Activated naive CD4-positive, alpha-beta T cell treated with anti-CD3 and anti-CD28 coated beads, Interleukin-2, amount 50 U/mL, for 24 hours (primary cell): ENCODE results near the gene OPA3.
A peak's percentile ranks its signal among the peaks of the same experiment; 100 is the strongest.

Experiments used
- H3K27ac Mint-ChIP-seq: one replicate; pipeline ENCODE4 v1.8.0; 2021; ENCODE audit warnings: mild to moderate bottlenecking, mixed read lengths
- H3K27me3 Mint-ChIP-seq: one replicate; pipeline ENCODE4 v1.8.0; 2021; ENCODE audit warnings: mixed read lengths
- H3K36me3 Mint-ChIP-seq: one replicate; pipeline ENCODE4 v1.8.0; 2021; ENCODE audit warnings: mixed read lengths
- H3K4me1 Mint-ChIP-seq: one replicate; pipeline ENCODE4 v1.8.0; 2021; ENCODE audit warnings: mixed read lengths
- H3K4me3 Mint-ChIP-seq: one replicate; pipeline ENCODE4 v1.8.0; 2021; ENCODE audit warnings: mild to moderate bottlenecking, mixed read lengths
- H3K9me3 Mint-ChIP-seq: one replicate; pipeline ENCODE4 v1.8.0; 2021; ENCODE audit warnings: mixed read lengths

OPA3 gene

DNA sequence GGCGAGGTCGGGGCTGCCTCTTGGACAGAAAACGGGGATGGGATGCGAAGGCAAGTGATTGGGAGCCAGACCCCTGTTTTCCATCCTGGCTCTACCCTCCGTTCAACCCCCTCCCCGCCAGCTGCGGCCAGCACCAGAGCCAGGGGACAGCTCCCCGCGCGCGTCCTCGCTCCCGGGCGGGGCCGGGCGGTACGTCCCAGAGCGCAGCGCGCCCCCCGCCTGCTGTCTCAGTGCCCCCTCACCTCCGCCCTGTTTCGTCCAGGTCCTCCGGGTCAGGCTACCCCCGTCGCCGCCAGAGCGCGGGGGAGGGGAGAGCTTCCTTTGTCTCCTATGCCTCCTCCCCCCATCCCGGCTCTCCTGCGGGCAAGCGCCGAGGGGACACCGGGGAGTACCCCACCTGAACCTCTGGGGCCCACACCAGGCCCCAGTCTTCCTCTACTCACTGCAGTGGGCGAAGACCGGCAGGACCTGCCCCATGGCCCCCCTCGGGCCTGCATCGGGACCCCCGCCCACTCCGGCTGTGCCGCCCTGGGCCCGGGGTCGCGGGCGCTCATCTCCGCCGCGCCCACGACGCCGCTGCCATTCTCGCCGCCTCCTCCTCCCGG lies 88.2 kb downstream of the OPA3 start:
- Mint-ChIP-seq H3K27me3 (peaks cover 16% of the 10 kb centered on the region), H3K36me3 (no peaks in the 10 kb centered on the region), H3K9me3 (no peaks in the 10 kb centered on the region), H3K27ac (no peak overlapping the region), H3K4me3 (peak overlapping the region; percentile 66), H3K4me1 (peaks cover 47% of the 10 kb centered on the region)

DNA sequence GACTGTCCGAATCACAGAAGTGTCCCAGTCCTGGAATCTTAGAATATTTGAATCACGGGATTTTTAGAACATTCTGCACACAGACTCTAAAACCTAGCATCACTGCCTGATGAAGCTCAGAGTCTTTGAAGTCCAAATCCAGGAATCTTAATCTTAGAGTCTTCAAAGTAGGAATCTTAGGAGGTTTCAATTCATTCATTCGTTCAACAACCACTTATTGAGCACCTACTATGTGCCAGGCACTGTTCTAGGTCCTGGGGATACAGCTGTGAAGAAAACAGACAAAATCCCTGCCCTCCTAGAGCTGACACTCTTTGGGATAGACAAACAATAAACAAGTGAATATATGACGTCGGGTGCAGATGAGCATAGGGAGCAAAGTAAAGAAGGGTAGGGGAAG lies 89.4 kb downstream of the OPA3 start:
- Mint-ChIP-seq H3K9me3 (no peaks in the 10 kb centered on the region), H3K4me1 (peaks cover 41% of the 10 kb centered on the region), H3K4me3 (peak overlapping the region; percentile 66)

DNA sequence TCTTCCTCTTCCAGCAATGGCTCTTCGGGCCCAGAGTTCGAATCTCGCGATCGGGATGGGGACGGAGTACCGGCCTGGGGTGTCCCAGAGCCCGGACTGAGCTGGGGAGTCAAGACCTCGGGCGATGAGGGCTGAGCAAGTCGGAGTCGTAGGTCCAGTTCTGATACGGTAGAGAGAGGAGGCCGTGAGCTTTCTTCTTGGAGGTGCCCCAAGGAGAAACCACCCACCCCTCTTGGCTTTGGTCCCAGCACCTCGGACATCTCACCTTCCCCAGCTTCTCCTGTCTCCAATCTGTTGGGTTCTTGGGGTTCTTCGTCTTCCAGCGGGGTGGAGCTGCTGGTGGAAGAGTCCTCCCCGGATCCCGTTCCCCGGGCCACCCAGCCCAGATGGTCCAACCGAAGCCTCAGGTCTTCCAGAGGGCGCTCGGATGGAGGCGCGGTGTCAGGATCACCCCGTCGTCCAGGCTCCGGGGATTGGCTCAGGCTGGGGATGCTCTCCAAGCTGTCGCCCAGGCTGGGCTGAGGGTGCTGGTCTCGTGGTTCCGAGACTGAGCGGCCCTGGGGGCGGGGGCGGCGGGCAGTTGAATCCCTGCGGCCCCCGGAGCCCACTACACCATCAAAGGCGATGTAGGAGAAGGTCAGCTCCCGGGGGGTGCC lies 90.2 kb downstream of the OPA3 start:
- Mint-ChIP-seq H3K9me3 (no peaks in the 10 kb centered on the region), H3K27ac (peak overlapping the region; percentile 76), H3K36me3 (no peaks in the 10 kb centered on the region), H3K4me1 (peaks cover 36% of the 10 kb centered on the region), H3K4me3 (no peak overlapping the region), H3K27me3 (peaks cover 16% of the 10 kb centered on the region)

More for the DNA sequence above, 89.4 kb downstream of the OPA3 start:
- H3K36me3 Mint-ChIP-seq = no peaks in the 10 kb centered on the region
- peaks cover 16% of the 10 kb centered on the region for H3K27me3 Mint-ChIP-seq
- H3K27ac Mint-ChIP-seq = no peak overlapping the region

DNA sequence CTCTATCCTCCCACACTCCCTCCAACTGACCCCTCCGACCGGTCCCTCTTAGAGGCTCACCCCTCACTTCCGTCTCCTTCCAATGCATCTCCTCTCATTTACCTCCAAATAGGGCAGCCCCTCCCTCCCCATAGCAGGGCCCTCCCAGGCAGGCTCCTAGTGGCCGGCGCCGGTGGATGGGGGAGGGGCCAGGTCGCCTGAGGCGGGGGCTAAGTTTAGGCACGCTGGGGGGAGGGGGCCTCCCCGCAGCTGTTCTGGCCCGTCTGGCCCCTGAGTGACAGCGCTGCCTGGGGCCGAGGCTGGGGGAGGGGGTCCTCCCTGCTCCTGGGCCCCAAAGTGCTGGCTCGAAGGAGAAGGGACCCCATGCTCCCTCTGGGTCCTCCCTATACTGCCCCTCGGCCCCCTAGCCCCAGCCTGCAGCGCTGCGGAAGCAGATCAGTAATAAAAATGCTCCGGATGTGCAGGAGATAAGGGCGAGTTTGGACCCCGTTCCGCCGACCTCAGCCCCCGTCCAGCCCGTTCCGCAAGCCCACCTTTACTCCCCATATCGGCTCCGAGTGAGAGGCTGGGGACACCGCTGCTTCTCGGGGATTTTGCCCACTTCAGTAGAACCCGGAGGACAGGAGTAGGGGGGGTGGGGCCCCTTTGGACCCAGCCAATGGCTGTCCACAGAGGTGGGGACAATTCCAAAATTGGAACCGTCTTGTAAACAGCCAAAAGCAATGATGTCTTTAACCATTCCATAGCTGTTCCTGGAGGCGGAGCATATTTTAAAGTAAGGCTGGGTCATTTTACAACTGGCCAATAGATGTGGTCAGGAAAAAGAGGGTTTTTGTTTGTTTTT lies 91.8 kb downstream of the OPA3 start:
- H3K27ac Mint-ChIP-seq = peak overlapping the region; percentile 74
- H3K4me1 Mint-ChIP-seq = peaks cover 27% of the 10 kb centered on the region
- H3K4me3 Mint-ChIP-seq = no peak overlapping the region
- no peaks in the 10 kb centered on the region for H3K36me3 Mint-ChIP-seq
- H3K27me3 Mint-ChIP-seq = peaks cover 16% of the 10 kb centered on the region
- H3K9me3 Mint-ChIP-seq = no peaks in the 10 kb centered on the region

DNA sequence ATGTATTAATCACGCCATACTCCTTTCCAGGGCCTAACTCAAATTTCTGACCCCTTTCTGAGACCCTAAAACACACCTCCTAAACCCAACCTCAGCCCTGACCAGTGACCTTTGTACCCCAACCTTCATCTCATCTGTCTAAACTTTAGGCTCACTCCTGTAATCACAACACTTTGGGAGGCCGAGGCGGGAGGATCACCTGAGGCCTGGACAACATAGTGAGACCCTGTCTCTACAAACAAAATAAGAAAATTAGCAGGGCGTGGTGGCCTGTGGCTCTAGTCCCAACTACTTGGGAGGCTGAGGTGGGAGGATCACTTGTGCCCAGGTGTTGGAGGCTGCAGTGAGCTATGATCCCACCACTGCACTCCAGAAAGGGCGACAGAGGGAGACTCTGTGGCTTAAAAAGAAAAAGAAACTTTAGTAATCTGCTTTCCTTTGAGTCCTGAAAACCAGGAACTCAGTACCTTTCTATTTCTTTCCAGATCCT lies 92.4 kb downstream of the OPA3 start:
- no peaks in the 10 kb centered on the region for H3K9me3 Mint-ChIP-seq
- no peak overlapping the region for H3K4me3 Mint-ChIP-seq
- peaks cover 16% of the 10 kb centered on the region for H3K27me3 Mint-ChIP-seq
- peak overlapping the region; percentile 74 for H3K27ac Mint-ChIP-seq
- peaks cover 22% of the 10 kb centered on the region for H3K4me1 Mint-ChIP-seq
- no peaks in the 10 kb centered on the region for H3K36me3 Mint-ChIP-seq

DNA sequence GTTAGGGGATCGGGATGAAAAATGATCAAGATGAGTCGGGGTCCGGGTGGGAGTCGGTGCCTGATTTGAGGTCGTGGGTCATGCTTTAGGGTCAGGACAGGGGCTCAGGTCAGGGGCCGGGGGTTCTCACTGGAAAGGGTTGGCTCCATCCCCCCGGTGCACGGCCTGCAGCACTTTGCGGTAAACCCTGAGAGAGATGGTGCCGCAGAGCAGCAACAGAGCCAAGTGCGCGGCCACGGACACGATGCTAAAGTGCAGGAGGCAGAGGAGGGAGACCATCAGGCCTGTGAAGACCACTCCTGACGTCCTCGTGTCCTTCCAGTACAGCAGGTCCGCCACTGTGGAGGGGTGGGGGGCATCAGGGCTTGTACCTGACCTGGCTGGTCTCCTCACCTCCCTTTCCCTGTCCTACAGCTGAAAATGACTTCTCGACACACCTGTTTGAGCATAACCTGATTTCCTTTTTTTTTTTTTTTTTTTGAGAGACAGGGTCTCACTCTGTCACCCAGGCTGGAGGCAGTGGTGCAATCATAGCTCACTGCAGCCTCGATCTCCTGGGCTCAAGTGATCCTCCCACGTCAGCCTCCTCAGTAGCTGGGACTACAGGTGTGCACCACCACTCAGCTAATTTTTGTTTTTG lies 95.3 kb downstream of the OPA3 start:
- Mint-ChIP-seq H3K36me3 (no peaks in the 10 kb centered on the region), H3K4me3 (no peak overlapping the region), H3K27ac (no peak overlapping the region), H3K27me3 (peaks cover 9% of the 10 kb centered on the region), H3K4me1 (peaks cover 9% of the 10 kb centered on the region), H3K9me3 (no peaks in the 10 kb centered on the region)

DNA sequence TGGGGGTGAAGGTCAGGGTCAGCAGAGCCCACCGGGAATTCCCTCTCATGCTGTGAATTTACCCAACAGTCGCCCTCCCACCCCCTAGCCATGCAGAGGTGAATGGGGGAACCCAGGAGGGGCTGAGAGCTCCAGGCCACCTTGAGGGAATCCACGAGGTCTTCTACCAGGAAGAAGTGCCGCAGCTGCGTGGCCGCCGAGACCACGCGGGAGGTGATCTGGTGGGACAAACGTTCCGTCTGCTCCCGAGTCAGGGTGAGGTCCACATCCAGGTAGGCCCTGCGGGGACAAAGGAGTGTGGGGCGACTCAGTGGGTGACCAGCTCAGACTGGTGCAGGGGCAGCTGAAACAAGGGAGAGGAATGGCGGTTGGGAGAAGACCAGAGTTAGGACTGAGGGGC lies 95.9 kb downstream of the OPA3 start:
- Mint-ChIP-seq H3K36me3 (no peaks in the 10 kb centered on the region), H3K9me3 (no peaks in the 10 kb centered on the region), H3K4me1 (peaks cover 11% of the 10 kb centered on the region), H3K27me3 (peaks cover 9% of the 10 kb centered on the region), H3K4me3 (no peak overlapping the region), H3K27ac (no peak overlapping the region)

DNA sequence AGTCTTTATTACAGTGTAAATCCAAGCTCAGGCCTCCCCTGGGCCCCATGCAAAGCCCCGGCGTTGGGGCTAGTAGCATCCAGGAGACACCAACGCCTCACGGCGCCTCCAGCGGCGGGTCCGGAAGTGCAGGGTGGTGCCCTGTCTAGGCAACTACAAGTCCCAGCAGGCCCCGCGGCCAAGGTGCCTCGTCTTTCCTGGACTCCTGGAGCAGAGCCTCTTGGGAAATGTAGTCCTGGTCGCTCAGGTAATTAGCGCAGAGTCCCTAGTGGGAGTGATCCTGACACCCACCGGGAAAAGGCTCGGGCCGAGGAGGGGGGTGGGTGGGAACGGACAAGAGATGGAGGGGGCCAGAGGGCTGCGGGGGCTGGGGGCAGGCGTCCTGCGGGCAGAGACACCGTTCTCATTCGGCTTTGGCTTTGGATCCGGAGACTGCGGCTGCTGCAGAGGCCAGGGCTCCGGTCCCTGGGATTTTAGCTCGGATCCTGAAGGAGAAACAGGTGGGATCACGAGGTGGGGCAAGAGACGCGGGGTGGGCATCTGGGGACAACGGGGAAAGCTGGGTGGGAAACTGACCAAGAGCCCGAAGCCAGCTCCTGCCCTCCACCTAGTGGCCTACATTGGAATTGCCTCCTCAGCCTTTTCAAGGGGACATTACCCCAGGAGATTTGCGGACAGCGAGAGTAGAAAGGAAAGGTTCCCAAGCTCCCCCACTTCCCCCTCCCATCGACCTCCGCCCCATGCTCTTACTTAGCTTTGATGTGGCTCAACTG lies 99.1 kb downstream of the OPA3 start:
- no peaks in the 10 kb centered on the region for H3K27me3 Mint-ChIP-seq
- no peak overlapping the region for H3K27ac Mint-ChIP-seq
- H3K4me3 Mint-ChIP-seq = peak overlapping the region; percentile 88
- H3K4me1 Mint-ChIP-seq = peaks cover 4% of the 10 kb centered on the region
- H3K9me3 Mint-ChIP-seq = no peaks in the 10 kb centered on the region
- no peaks in the 10 kb centered on the region for H3K36me3 Mint-ChIP-seq

DNA sequence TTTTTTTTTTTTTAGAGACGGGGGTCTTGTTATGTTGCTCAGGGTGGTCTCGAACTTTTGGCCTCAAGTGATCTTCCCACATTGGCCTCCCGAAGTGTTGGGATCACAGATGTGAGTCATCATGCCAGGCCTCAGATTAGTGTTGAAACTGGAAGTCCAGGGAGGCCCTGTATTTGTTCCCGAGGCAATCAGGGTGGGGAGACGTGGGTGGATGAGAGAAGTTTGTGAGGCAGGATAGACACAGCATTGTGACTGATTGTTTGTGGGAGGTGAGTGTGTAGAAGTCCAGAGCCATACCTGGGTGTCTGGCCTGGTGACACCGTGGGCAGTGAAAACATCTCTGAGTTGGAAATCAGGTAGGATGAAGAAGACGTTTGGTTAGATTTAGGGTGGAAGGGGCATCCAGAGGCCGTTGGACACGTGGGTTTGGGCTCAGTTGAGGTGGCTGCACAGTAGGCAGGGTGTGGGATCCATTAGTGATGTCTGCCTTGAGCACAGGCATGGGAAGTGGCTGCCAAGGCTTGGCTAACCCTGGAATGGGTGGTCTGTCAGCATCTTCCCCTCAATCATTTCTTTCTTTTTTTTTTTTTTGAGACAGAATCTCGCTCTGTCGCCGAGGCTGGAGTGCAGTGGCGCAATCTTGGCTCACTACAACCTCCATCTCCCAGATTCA lies 100.2 kb downstream of the OPA3 start:
- Mint-ChIP-seq H3K27ac (peak overlapping the region; percentile 66), H3K4me3 (peak overlapping the region; percentile 1), H3K36me3 (no peaks in the 10 kb centered on the region), H3K27me3 (no peaks in the 10 kb centered on the region), H3K4me1 (peaks cover 8% of the 10 kb centered on the region), H3K9me3 (no peaks in the 10 kb centered on the region)

DNA sequence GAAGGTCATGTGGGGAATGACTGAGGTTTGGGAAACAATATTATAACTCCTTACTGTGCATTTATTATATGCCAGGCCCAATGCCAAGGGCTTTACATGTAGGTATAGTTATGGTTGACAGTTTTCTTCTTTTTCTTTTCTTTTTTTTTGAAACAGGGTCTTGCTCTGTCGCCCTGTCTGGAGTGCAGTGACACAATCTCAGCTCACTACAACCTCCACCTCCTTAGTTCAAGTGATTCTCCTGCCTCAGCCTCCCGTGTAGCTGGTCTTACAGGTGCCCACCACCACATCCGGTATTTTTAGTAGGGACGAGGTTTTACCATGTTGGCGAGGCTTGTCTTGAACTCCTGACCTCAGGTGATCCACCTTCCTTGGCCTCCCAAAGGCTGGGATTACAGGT lies 101.6 kb downstream of the OPA3 start:
- Mint-ChIP-seq H3K4me3 (no peak overlapping the region), H3K9me3 (no peaks in the 10 kb centered on the region), H3K4me1 (peaks cover 20% of the 10 kb centered on the region), H3K36me3 (no peaks in the 10 kb centered on the region), H3K27me3 (no peaks in the 10 kb centered on the region), H3K27ac (no peak overlapping the region)

DNA sequence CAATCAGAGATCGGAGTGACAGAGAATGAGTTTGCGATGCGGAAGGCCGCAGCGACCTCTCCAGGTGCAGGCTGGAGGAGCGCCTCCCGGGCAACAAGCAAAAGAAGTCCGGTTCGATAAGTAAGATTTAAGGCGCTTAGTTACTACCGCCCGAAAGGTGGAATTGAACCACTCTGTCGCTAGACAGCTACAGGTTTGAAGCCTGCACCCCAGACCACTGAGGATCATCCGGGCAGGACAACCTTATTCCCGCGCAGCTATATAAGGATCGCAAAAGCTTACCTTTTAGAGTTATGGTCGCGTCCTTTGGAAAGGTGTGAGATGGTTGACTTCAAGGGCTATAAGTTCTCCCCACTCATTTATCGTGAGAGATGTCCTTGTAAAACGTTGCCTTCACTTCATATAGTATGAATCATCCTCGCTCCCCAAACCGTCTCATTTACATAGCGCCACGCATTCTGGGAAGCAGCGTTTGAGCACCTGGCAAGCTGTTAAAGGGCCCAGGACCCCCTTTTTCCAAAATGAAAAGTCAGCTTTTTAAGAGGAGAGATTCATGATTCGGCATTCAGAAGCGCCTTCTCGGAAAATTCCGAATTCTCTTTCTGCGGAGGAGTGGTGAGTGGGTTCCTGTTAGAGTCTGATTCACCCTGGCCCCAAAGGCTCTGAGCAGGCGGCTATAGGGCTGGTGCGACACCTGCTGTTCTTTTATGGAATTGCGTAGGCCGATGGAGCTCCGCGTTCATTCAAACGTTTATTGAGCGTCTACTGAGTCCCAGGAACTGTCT lies 106.0 kb downstream of the OPA3 start:
- Mint-ChIP-seq H3K4me1 (peaks cover 38% of the 10 kb centered on the region), H3K9me3 (no peaks in the 10 kb centered on the region), H3K27me3 (no peaks in the 10 kb centered on the region)

DNA sequence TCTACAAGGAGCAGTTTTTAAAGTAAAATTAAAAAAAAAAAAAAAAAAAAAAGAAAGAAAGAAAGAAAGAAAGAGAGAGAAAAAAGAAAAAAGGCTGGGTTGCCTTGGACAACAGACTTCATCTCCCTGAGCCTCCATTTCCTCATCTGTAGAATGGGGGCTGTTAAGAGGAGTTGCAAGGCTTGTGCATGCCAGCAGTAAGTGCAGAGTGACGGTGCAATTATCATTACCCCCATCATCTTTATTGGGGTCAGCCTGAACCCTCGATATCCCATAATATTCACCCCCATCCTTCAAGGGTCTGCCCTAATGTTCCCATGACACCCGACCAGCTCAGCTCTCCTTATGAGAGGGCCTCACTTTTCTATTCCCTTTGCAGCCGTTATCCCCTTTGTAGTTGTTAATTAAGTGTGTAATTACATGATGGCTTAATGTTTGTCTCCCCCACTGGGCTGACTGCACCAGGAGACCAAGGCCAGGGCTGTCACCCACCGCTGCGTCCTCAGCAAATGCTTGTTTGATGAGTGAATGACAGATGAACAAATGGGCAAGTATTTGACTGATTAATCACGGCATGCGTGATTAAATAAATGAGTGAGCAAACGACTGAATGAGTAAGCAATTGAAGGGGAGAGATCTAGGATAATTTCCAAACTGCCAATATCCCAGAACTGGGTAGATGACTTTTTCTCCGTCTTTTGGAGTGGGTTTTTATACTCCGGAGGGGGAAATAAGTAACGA lies 106.7 kb downstream of the OPA3 start:
- H3K36me3 Mint-ChIP-seq = peaks cover 3% of the 10 kb centered on the region

More for the DNA sequence above, 106.0 kb downstream of the OPA3 start:
- peaks cover 1% of the 10 kb centered on the region for H3K36me3 Mint-ChIP-seq
- peak overlapping the region; percentile 83 for H3K27ac Mint-ChIP-seq
- peak overlapping the region; percentile 80 for H3K4me3 Mint-ChIP-seq

More for the DNA sequence above, 106.7 kb downstream of the OPA3 start:
- H3K9me3 Mint-ChIP-seq = no peaks in the 10 kb centered on the region
- peaks cover 40% of the 10 kb centered on the region for H3K4me1 Mint-ChIP-seq
- H3K27ac Mint-ChIP-seq = peak overlapping the region; percentile 83
- H3K27me3 Mint-ChIP-seq = no peaks in the 10 kb centered on the region
- peak overlapping the region; percentile 80 for H3K4me3 Mint-ChIP-seq
